HCT116 (cell line): ENCODE data around the gene ACP6. TPM values are rescaled to one million over a fixed set of nuclear protein-coding genes. Genes with fewer than 3 reads are reported as not detected.
A peak's percentile ranks its signal among the peaks of the same experiment; 100 is the strongest.

Source experiments
- ATAC-seq: fragments of 200-7000 bp; cut with Tn5 transposase; 2 replicates; pipeline ENCODE4 v1.9.1; 2020; ENCODE audit warnings: mild to moderate bottlenecking, moderate library complexity
- BruUV-seq: library from RNA; stranded (reverse); fragments of 400-500 nt; replicated peaks from 2 replicates; lab custom pipeline; 2021; lab: Mats Ljungman, UMichigan
- CTCF ChIA-PET: fragments of 300-600 bp; sonication (Branson Sonifier 250); formaldehyde crosslinking; loops from one replicate; lab custom pipeline; 2021; ENCODE audit warnings: antibody characterized with exemption; lab: Charles Lee
- POLR2A ChIA-PET: fragments of 300-600, 350-600 bp; sonication (Branson Sonifier 250); formaldehyde crosslinking; loops from one replicate; lab custom pipeline; 2021; ENCODE audit warnings: antibody characterized with exemption; lab: Charles Lee
- RAD21 ChIA-PET, 2 experiments: fragments of 300-600 bp; sonication (Branson Sonifier 250); formaldehyde crosslinking; loops; one replicate each; lab custom pipeline; 2023; ENCODE audit warnings: low total read pairs in 2 of 2; ENCODE audit not compliant: uncharacterized antibody in 2 of 2, unreplicated experiment in 2 of 2, low non-redundant PET in 1 of 2; lab: Charles Lee
- DNase-seq: peaks from one replicate; pipeline ENCODE4 v3.0.0-alpha.2; 2010; ENCODE audit warnings: low read depth, low spot score
- H2AFZ ChIP-seq: fragments of 200-600 bp; shearing (Covaris generic), sonication (generic); 2 replicates; pipeline ENCODE4 v1.6.1; 2017; ENCODE audit warnings: low read depth, mixed run types, mixed read lengths, antibody characterized with exemption, low read length; ENCODE audit not compliant: poor library complexity, severe bottlenecking
- H3K27ac ChIP-seq: 2 replicates; pipeline ENCODE4 v1.5.1; 2012; ENCODE audit warnings: low read depth, low read length
- H3K27me3 ChIP-seq: fragments of 200-600 bp; sonication (generic); 2 replicates; pipeline ENCODE4 v1.6.1; 2016; ENCODE audit warnings: mixed run types, low read length, mixed read lengths; ENCODE audit not compliant: insufficient read depth
- H3K36me3 ChIP-seq, 2 experiments: fragments of 200-500 bp in 1 of 2; fragments of 200-600 bp in 1 of 2; sonication (Bioruptor generic) in 1 of 2; sonication (generic) in 1 of 2; 2 replicates each; pipeline versions ENCODE4 v1.5.1 to v1.6.1; 2014 to 2016; ENCODE audit warnings: low read length in 2 of 2, inconsistent platforms in 1 of 2, mixed read lengths in 1 of 2, mixed run types in 1 of 2; ENCODE audit not compliant: insufficient read depth in 2 of 2, control insufficient read depth in 1 of 2
- H3K4me1 ChIP-seq, 2 experiments: fragments of 200-600 bp in 1 of 2; sonication (generic) in 1 of 2; 2 replicates each; pipeline versions ENCODE4 v1.5.1 to v1.6.1; 2012 to 2017; ENCODE audit warnings: low read length in 2 of 2, inconsistent platforms in 1 of 2, mild to moderate bottlenecking in 1 of 2, mixed read lengths in 1 of 2, mixed run types in 1 of 2, moderate library complexity in 1 of 2; ENCODE audit not compliant: insufficient read depth in 2 of 2, control insufficient read depth in 1 of 2
- H3K4me2 ChIP-seq: fragments of 200-600 bp; sonication (generic); 2 replicates; pipeline ENCODE4 v1.6.1; 2017; ENCODE audit warnings: mixed run types, low read length, mixed read lengths
- H3K4me3 ChIP-seq, 2 experiments: fragments of 200-600 bp in 1 of 2; sonication (generic) in 1 of 2; replicated peaks in 1 of 2; 2 replicates each; pipeline ENCODE4 v1.5.1; 2011 to 2016; ENCODE audit warnings: low read length in 2 of 2, control low read depth in 1 of 2, low read depth in 1 of 2, mild to moderate bottlenecking in 1 of 2, mixed read lengths in 1 of 2, mixed run types in 1 of 2
- H3K79me2 ChIP-seq: fragments of 200-600 bp; sonication (generic); 2 replicates; pipeline ENCODE4 v1.6.1; 2017; ENCODE audit warnings: mild to moderate bottlenecking, mixed run types, low read length, moderate library complexity, mixed read lengths; ENCODE audit not compliant: insufficient read depth
- H3K9ac ChIP-seq: fragments of 200-600 bp; sonication (generic); 2 replicates; pipeline ENCODE4 v1.6.1; 2016; ENCODE audit warnings: low read length, mixed read lengths
- H3K9me2 ChIP-seq: fragments of 200-600 bp; sonication (generic), shearing (Covaris generic); 2 replicates; pipeline ENCODE4 v1.6.1; 2017; ENCODE audit warnings: mixed run types, mild to moderate bottlenecking, moderate library complexity; ENCODE audit not compliant: insufficient read depth
- H3K9me3 ChIP-seq, 2 experiments: fragments of 200-500 bp in 1 of 2; fragments of 200-600 bp in 1 of 2; sonication (Bioruptor generic) in 1 of 2; sonication (generic) in 1 of 2; 2 replicates each; pipeline ENCODE4 v1.6.1; 2014 to 2017; ENCODE audit warnings: low read length in 2 of 2, mixed read lengths in 2 of 2, inconsistent platforms in 1 of 2, low read depth in 1 of 2, mild to moderate bottlenecking in 1 of 2, mixed run types in 1 of 2, moderate library complexity in 1 of 2; ENCODE audit not compliant: control insufficient read depth in 1 of 2, insufficient read depth in 1 of 2
- H4K20me1 ChIP-seq: fragments of 200-600 bp; sonication (generic), shearing (Covaris generic); 2 replicates; pipeline ENCODE4 v1.6.1; 2017; ENCODE audit warnings: mixed run types, mild to moderate bottlenecking, moderate library complexity; ENCODE audit not compliant: insufficient read depth
- CBX3 ChIP-seq: IDR thresholded peaks from 2 replicates; pipeline ENCODE4 v1.6.1; 2012; ENCODE audit warnings: low read depth
- CEBPB ChIP-seq: IDR thresholded peaks from 2 replicates; pipeline ENCODE4 v1.6.1; 2012; ENCODE audit warnings: low read depth
- ELF1 ChIP-seq: IDR thresholded peaks from 2 replicates; pipeline ENCODE4 v1.6.1; 2012; ENCODE audit warnings: low read depth, borderline replicate concordance
- FOSL1 ChIP-seq: IDR thresholded peaks from 2 replicates; pipeline ENCODE4 v1.6.1; 2012; ENCODE audit warnings: low read depth
- JUND ChIP-seq: IDR thresholded peaks from 2 replicates; pipeline ENCODE4 v1.6.1; 2012
- POLR2A ChIP-seq: IDR thresholded peaks from 2 replicates; pipeline ENCODE4 v1.7.0; 2011; ENCODE audit warnings: borderline replicate concordance; ENCODE audit not compliant: insufficient read depth, insufficient read length; ENCODE audit errors: extremely low read depth
- POLR2AphosphoS5 ChIP-seq: IDR thresholded peaks from 2 replicates; pipeline ENCODE4 v1.6.1; 2011; ENCODE audit warnings: mild to moderate bottlenecking, low read depth, low read length, moderate library complexity
- RAD21 ChIP-seq: IDR thresholded peaks from 2 replicates; pipeline ENCODE4 v1.6.1; 2012; ENCODE audit warnings: low read depth, mild to moderate bottlenecking
- SP1 ChIP-seq: IDR thresholded peaks from 2 replicates; pipeline ENCODE4 v1.6.1; 2012; ENCODE audit warnings: low read depth
- SRF ChIP-seq: IDR thresholded peaks from 2 replicates; pipeline ENCODE4 v1.6.1; 2012; ENCODE audit warnings: low read depth
- intact Hi-C: fragments of 100-400 bp; cut with micrococcal nuclease; formaldehyde crosslinking; loops from 2 replicates; pipeline ENCODE4 v1.10.0; 2022
- total RNA-seq: library from RNA; stranded (reverse); gene quantifications from one replicate; pipeline ENCODE4 v1.2.1, GENCODE V29; 2021; ENCODE audit not compliant: unreplicated experiment
- TF ChIP-seq, protein P1 (sequence below): IDR thresholded peaks from 2 replicates; pipeline ENCODE4 v1.6.1; 2012; ENCODE audit warnings: low read depth
- TF ChIP-seq, protein P2 (sequence below): IDR thresholded peaks from 2 replicates; pipeline ENCODE4 v1.6.1; 2011; ENCODE audit warnings: mild to moderate bottlenecking, low read length, moderate library complexity; ENCODE audit not compliant: insufficient replicate concordance; ENCODE audit errors: extremely low read depth

The ACP6 gene
- total RNA-seq, 1 experiment from 2014 or later: 26.4 TPM

DNA sequence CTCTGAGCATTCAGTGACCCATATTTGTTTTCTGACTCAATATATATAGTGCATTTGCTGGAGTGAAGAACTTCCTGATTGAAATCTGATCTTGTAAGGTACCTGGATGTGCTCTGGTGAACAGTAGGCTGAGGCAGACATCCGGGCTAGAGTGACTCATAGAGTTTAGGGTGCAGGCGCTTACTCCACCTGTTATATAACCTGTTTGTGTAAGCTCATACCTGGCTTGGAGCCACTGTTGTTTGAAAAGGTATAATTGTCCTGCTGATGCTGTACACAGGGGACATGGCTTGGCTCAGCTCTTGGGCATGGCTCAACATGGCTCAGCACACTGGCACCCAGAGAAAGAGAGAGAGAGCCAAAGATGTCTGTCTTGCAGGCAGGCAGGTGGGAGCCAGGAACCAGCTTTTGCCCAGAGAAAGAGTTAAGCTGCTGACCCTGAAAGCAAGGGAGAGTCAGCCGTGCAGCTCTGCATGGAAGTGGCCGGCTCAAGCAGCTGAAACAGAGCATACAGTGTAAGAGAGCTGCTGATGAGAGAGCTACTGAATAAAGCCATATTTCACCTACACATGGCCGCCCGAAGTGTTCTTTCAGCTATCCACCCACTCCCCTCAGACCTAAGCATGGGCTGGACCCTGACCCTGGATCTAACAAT lies 46.9 kb upstream of the ACP6 start:
- Histone ChIP-seq H3K27me3 (no peaks in the 10 kb centered on the region), H3K36me3 (no peaks in the 10 kb centered on the region), H3K4me3 (no peak overlapping the region; a peak in 1 of 4 replicates), H4K20me1 (no peaks in the 10 kb centered on the region), H2AFZ (no peak overlapping the region), H3K4me1 (peaks cover 12 to 18% of the 10 kb centered on the region in 2 experiments), H3K9ac (no peak overlapping the region), H3K4me2 (peak overlapping the region; percentile 57), H3K79me2 (no peaks in the 10 kb centered on the region), H3K9me3 (no peaks in the 10 kb centered on the region), H3K27ac (peak overlapping the region; percentile 44), H3K9me2 (no peaks in the 10 kb centered on the region)
- ATAC-seq (peak; percentile 92), DNase-seq (peak; percentile 78)
- intact Hi-C loops: loop anchor here (5.0 kb wide), 1 partner anchor 45 kb away; the partner anchor contains the start of gene ACP6
- TF ChIP-seq FOSL1 (peak; percentile 73), ELF1 (peak; percentile 38; the same call in 1 of the 2 replicates), POLR2AphosphoS5 (peak; percentile 54; the same call in 1 of the 2 replicates), CBX3 (0 out of 2 replicates have a peak, but pooled peaks have one; percentile 25), POLR2A (no peak), CEBPB (peak; percentile 38; the same call in 1 of the 2 replicates), JUND (peak; percentile 60), RAD21 (no peak), SRF (no peak), SP1 (peak; percentile 61; the same call in 1 of the 2 replicates)
- TF ChIP-seq, protein P1, sequence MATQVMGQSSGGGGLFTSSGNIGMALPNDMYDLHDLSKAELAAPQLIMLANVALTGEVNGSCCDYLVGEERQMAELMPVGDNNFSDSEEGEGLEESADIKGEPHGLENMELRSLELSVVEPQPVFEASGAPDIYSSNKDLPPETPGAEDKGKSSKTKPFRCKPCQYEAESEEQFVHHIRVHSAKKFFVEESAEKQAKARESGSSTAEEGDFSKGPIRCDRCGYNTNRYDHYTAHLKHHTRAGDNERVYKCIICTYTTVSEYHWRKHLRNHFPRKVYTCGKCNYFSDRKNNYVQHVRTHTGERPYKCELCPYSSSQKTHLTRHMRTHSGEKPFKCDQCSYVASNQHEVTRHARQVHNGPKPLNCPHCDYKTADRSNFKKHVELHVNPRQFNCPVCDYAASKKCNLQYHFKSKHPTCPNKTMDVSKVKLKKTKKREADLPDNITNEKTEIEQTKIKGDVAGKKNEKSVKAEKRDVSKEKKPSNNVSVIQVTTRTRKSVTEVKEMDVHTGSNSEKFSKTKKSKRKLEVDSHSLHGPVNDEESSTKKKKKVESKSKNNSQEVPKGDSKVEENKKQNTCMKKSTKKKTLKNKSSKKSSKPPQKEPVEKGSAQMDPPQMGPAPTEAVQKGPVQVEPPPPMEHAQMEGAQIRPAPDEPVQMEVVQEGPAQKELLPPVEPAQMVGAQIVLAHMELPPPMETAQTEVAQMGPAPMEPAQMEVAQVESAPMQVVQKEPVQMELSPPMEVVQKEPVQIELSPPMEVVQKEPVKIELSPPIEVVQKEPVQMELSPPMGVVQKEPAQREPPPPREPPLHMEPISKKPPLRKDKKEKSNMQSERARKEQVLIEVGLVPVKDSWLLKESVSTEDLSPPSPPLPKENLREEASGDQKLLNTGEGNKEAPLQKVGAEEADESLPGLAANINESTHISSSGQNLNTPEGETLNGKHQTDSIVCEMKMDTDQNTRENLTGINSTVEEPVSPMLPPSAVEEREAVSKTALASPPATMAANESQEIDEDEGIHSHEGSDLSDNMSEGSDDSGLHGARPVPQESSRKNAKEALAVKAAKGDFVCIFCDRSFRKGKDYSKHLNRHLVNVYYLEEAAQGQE: no peak
- TF ChIP-seq, protein P2, sequence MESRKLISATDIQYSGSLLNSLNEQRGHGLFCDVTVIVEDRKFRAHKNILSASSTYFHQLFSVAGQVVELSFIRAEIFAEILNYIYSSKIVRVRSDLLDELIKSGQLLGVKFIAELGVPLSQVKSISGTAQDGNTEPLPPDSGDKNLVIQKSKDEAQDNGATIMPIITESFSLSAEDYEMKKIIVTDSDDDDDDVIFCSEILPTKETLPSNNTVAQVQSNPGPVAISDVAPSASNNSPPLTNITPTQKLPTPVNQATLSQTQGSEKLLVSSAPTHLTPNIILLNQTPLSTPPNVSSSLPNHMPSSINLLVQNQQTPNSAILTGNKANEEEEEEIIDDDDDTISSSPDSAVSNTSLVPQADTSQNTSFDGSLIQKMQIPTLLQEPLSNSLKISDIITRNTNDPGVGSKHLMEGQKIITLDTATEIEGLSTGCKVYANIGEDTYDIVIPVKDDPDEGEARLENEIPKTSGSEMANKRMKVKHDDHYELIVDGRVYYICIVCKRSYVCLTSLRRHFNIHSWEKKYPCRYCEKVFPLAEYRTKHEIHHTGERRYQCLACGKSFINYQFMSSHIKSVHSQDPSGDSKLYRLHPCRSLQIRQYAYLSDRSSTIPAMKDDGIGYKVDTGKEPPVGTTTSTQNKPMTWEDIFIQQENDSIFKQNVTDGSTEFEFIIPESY: no peak
- ChIA-PET POLR2A (interaction anchor here (1.6 kb wide), 1 partner anchor 546 kb away, joined by 4 read pairs; no protein-coding TSS in a partner anchor), RAD21 (no interaction called here), CTCF (interaction anchor here (0.9 to 1.4 kb wide), 3 partner anchors 124 to 221 kb away, joined by 3 to 12 read pairs (median 3); no protein-coding TSS in a partner anchor)
- BruUV-seq: no TSS peak
